HS-5 (cell line): ENCODE results near the gene HIPK2.
"Not testable (repeated sequence)": the region's sequence is repeated elsewhere in the genome, so short reads cannot be mapped to it uniquely, and the experiment has no call there.

Experiments used
- DNase-seq: peaks from one replicate; pipeline ENCODE4 v3.0.0-alpha.2; 2012; ENCODE audit warnings: low read depth

The HIPK2 gene

GRCh38 chr7:139619367-139619657, 158.5 kb downstream of the HIPK2 start:
- peak; percentile 33 for DNase-seq

DNA sequence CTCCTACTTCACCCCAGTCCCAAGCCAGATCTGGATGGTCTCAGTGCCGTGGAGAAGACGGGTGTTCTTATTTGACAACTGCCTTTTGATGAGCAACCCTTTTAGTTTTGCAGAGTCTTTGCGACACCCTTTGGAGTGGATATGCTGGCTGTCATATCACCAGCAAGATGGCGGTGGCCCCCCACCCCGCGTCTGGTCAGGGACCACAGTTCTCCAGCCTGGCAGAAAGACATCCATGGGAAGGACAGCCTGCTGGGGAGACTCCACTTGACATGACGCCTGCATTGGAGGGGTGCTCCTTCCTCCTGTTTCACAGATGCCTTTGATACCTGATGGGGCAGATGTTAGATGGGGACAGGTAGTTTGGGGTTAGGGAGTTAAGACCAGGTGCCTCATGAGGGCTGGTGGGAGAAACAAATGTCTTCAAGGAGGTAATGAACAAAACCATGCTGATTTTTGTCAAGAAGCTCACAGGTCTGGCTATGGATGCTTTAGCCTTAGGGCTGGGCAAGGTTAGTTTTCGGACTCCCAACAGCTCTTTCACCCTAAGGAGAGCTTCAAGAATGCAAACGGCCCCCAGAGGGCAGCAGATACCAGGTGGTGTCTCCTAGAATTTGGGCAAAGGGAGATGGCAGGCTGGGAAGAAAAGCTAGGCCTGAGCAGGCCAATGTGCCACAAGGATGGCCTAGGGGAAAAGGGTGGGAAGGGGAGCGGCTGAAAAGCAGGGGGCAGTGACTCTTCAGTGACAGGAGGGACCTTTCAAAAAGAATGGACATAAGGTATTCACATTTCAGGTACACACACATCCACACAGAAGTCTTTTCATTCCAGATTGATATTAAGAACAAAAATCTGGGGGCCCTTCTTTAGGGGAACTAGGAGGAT, 159.1 kb downstream of the HIPK2 start:
- no peak for DNase-seq

DNA sequence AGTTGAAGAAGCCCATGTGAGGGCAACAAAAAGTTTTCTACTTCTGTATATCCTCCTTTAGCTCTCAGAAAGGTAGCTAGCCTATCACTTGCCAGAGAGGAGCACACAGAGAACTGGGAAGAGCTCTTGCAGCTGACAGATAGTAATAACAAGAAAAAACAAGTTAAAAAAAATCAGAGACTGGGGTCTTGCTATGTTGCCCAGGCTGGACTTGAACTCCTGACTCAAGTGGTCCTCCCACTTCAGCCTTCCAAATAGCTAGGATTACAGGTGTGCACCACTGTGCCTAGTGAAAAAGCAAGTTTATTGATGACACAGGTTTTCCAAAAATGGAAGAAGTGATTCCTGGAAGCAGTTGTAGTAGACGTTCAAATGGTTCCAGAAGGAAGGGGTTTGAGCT, 160.7 kb downstream of the HIPK2 start:
- DNase-seq: no peak

DNA sequence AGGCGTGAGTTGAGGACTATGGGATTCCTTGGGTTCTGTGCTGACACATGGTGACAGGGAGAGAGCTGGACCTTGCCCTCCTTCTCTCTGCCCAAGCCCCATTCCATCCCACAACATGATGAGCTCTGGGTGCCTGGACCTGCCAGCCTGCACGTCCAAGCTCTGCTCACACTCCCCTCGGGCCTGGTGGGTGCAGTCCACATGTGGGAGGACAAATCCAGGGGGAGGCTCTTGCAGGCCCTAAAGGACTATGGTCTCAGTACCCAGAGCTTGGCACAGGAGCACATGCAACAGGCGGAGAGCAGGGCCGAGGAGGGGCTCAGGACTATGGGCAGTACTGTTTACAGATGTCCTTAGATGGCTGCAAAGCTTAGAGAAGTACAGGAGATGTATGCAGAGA, 162.9 kb downstream of the HIPK2 start:
- no peak for DNase-seq

- DNase-seq: no peak
These were observed 163.8 kb downstream of the HIPK2 start for GRCh38 chr7:139613971-139614411.

DNA sequence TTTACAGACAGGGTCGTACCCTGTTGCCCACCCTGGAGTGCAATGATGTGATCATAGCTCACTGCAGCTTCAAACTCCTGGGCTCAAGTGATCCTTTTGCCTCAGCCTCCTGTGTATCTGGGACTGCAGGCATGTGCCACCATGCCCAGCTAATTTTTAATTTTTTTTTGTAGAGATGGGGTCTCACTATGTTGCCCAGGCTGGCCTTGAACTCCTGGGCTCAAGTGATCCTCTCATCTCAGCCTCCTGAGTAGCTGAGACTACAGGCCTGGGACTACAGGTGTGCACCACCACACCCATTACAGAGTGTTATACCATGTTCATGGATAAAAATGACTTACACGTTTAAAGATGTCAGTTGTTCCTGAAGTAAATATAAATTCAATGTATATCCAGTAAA, 166.2 kb downstream of the HIPK2 start:
- DNase-seq: not testable (repeated sequence)

DNA sequence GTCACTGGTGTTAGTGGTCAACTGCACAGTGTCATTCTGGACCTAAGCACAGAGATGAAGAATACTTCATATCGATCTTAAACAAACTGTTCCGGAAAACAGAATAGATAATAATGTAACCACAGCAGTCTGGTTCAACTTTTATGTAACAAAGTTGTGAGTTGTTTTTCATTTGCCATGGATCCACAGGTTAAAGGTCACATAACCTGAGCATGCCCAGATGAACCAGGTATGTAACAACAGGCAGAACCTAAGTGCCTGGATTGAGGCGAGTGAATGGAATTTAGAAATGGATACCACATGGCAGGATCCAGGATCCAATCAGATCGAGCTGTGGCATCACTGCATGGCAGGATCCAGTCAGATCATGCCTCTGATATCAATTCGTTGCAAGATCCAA, 167.2 kb downstream of the HIPK2 start:
- no peak for DNase-seq

DNA sequence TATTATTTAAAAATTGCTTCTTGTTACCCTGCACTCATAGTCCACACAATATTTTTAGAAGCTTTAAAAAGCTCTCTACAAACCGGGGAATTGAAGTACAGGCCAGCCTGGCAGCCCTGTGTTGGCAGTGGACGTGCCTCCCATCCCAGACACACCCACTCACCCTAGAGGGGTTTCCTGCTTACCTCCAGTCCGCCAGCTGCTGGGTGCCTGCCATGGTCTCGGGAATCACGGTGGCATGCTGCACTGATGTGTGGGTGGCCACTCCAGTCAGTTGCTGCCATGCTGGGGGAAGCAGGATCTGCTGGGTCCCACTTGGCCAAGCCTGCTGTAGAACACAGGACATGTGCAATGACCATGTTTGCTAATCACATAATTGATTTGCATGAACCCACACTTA, 173.9 kb downstream of the HIPK2 start:
- DNase-seq: no peak

- DNase-seq: no peak
These were observed 174.5 kb downstream of the HIPK2 start for GRCh38 chr7:139603282-139603681.

GRCh38 chr7:139602143-139602722, 175.6 kb downstream of the HIPK2 start:
- no peak for DNase-seq

DNA sequence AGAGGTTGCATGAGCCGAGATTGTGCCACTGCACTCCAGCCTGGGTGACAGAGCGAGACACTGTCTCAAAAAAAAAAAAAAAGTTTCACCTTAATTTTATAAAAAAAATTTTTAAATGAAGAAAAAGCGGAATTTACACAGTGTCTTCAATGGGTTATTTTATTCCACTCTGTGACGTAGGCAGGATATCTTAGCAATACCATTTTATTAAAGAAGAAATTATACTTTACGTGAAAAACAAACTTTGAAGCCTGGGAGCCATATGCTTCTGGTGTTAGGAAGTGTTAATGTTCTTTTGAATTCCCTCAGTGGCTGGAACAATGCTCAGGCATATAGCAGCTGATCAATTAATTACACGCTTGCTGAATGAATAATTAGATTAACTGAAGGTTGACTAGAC, 176.6 kb downstream of the HIPK2 start:
- no peak for DNase-seq

- no peak for DNase-seq
These were observed 177.5 kb downstream of the HIPK2 start for GRCh38 chr7:139600306-139600705.

GRCh38 chr7:139598642-139599041, 179.2 kb downstream of the HIPK2 start:
- no peak for DNase-seq

DNA sequence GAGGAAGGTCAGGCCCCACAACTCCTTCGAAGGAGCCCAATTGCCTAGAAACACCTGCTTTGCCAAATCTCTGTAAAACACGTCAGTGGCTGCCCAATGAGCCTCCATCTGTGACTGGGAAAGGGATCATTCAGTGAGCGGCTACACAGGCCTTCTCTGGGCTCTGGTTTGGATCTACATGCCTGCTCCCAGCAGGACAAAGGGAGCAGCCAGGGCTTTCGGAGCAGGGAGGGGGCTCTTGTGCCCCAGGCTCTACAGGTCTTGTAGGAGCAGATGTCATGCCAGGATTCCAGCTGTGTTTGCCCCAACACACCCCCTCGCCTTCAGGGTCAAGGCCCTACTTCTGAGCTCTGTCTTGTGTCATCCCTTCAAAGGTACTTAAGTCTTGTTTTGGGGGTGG, 180.8 kb downstream of the HIPK2 start:
- no peak for DNase-seq

DNA sequence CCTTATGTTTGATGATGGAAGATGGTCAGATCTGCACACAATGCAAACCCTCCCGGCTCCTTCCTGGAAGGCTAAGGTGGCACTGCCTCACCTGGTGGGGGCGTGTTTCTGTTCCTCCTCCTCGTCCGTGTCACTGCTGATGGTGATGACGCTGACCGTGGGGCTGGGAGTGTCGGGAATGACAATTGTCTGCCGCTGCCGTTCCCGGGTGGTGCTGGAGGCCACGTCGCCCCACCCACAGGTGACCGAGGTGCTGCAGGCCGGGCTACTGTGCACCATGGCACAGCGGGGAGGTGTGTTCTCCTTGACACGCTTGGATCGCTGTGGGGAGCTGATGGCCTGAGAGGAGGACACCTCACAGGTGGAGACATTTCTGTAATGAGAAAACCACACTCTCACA, 181.2 kb downstream of the HIPK2 start:
- no peak for DNase-seq

DNA sequence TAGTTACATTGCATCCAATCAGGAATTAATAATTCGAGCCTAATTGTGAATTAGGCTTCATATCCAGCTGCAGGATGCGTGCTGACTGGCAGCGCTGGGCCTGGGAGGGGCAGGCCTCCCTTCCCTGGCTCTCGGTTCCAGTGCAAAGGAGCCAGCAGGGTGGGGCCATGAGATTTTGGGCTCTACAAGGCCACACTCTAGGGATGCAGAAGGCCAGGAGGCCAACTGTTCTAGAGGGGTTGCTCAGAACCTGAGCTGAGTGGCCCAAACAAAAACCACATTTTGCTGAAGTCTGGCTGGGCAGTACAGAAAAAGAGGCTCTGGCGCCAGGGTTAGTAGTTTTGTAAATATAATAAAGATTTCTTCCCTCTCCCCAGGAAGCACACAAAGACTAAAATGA, 182.0 kb downstream of the HIPK2 start:
- DNase-seq: no peak

- DNase-seq: no peak
These were observed 182.8 kb downstream of the HIPK2 start for GRCh38 chr7:139594911-139595476.

- no peak for DNase-seq
These were observed 183.7 kb downstream of the HIPK2 start for GRCh38 chr7:139594090-139594489.

DNA sequence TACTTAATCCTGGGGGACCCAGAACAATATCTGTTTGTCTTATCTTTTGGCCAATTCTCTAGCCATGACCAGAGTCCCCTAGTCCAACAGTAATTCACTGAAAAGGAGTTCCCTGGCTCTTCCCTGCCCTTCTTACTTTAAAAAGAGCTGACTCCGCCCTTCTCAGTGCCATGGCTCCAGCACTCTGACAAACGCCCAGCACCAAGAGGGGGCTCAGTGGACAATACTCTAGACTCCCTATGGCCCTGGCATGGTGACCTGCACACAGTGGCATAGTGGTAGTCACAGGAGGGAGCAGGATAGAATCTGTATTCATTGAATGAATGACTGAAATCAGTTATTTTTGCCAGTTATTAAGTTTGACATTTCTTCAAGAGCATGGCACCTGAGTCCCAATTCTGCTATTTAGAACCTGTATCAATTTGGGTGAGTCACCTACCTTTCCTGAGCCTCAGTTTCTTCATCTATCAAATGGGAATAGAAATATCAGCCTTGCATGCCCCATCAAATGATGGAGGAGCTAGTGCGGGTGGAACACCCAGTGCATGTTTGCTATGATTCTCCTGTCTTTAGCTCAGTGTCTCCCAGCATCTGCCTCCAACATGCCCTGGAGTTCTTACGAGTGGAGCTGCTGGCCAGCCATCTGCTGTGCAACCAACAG, 184.9 kb downstream of the HIPK2 start:
- DNase-seq: no peak

- DNase-seq: no peak
These were observed 186.1 kb downstream of the HIPK2 start for GRCh38 chr7:139591550-139592195.

GRCh38 chr7:139589474-139589873, 188.3 kb downstream of the HIPK2 start:
- DNase-seq: no peak

GRCh38 chr7:139588632-139589031, 189.2 kb downstream of the HIPK2 start:
- DNase-seq: no peak

- no peak for DNase-seq
These were observed 190.3 kb downstream of the HIPK2 start for GRCh38 chr7:139587535-139587934.
